DMS53 treated with DMSO at 0.1 percent for 48 hours (cell line): ENCODE data around the gene CHRM5.
A peak's percentile ranks its signal among the peaks of the same experiment; 100 is the strongest.

ENCODE experiments used
- DNase-seq: peaks from one replicate; lab custom pipeline; 2025; ENCODE audit not compliant: unreplicated experiment; lab: John Stamatoyannopoulos, UW

CHRM5 gene, protein sequence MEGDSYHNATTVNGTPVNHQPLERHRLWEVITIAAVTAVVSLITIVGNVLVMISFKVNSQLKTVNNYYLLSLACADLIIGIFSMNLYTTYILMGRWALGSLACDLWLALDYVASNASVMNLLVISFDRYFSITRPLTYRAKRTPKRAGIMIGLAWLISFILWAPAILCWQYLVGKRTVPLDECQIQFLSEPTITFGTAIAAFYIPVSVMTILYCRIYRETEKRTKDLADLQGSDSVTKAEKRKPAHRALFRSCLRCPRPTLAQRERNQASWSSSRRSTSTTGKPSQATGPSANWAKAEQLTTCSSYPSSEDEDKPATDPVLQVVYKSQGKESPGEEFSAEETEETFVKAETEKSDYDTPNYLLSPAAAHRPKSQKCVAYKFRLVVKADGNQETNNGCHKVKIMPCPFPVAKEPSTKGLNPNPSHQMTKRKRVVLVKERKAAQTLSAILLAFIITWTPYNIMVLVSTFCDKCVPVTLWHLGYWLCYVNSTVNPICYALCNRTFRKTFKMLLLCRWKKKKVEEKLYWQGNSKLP

DNA sequence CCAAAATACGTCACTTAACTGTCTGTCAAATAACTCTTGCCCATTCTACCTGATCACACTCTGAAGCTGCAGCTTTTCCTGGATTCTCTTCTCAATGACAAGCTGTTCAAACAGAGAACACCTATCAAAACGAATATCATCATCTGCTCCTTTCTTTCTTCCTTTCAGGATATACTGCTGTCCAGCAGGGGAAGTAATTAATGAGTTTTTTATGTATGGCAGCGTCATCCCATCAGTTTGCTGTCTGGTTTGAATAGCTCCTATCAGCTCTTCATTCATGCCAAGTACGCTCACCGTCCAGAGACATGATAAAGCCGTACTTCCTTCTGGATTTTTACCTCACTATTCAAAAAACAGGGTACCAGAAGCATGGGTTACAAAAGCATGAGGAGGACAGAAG is at the start of gene CHRM5:
Gene CHRM5, plus strand, starts transcription at position 274 of the 400 bp plus-strand sequence. CDS start 94,221 bp downstream, outside the sequence.
- DNase-seq, result peak; percentile 15

GRCh38 chr15:33923446-33923845 is 44.9 kb upstream of the CHRM5 start:
- DNase-seq, result no peak

GRCh38 chr15:33926260-33926659 is 42.0 kb upstream of the CHRM5 start:
- no peak for DNase-seq

- DNase-seq, result no peak
These were observed 35.6 kb upstream of the CHRM5 start for GRCh38 chr15:33932734-33933133.

- DNase-seq, result no peak
These were observed 33.9 kb upstream of the CHRM5 start for GRCh38 chr15:33934396-33934795.

GRCh38 chr15:33934921-33935320 is 33.4 kb upstream of the CHRM5 start:
- DNase-seq, result no peak

DNA sequence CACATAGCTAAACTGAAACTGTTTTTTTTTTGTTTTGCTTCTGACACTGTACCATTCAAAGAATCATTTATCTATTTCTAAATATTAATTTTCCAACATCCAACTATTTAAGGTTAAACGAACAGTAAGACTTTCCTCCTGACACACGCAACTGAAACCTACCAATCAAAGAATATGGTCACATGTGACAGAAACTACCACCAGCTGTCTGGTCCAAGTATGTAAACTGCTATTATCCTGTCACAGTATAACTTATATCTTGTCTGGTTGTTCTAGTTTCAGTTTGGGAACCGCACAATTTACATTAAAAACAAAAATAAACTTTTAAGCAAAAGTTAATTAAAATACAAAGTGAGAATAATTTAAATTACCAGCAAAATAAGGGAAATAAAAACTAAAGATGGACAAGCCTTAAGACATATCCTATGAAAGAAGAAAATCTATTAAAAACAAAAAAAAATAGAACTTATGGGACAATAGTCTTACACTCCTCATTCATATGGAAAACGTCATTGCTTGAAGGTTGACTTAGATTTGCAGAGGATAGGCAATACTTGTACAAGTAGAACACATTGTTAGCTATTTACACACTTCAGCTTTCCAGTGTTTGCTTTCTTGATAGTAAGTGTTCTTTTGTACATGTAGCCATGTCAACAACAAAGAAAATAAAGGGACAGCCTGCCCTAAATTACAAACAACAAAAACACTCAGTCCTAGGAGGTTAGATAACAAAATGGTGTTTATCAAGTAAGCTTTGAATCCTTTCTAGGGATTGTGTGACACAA is 26.8 kb upstream of the CHRM5 start:
- DNase-seq, result peak; percentile 84

DNA sequence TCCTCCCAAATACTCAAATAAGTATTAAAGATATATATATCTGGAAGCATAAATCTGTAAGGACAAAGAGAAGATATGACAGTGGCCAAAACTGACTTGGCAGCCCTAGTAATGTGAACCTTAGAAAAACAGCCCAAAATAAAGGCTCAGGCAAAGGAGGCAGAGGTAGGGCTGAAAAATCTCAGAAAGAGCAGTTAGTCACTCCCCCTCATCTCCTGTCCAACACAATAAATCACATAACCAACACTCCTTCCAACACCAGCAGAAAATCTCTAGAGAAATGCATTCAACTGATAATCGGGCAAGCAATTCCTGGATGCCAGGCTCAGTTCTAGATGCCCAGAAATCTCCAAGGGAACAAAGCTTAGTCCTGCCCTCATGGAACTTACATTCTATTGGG is 22.1 kb upstream of the CHRM5 start:
- DNase-seq, result no peak

DNA sequence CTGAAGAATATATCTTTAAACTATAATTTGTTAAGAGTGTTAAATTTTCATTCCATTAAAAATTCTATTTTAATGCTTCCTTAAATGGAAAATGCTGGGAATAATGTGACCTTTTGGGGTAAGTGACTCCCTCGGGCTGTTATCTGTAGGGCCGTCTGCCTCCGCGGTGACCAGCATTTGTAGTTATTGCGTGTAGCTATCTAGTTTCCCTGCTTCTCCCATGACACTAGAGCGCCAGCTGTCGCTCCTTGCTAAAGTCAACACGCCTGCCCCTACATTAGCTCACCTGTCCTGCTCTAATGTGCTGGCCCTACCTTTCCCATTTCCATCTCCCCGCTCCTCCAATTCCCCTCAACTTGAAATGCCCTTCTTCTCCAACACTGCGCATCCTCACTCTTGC is 12.4 kb upstream of the CHRM5 start:
- DNase-seq, result peak; percentile 63

DNA sequence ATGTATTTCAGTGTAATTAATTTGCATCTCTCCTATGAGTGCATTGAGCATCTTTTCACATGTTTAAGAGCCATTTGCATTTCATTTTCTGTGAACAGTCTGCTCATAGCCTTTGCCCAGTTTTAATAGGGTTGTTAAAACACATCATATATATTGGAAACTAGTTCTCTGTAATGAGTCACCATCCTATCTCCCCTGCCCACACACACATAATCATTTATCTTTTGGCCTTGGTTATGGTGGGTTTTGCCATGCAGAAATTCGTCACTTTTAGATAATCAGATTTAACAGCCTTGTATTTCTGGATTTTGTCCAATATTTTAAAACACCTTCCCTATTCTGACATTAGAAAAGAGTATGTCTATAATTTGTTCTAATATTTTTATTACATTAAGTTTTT is 11.9 kb upstream of the CHRM5 start:
- DNase-seq, result peak; percentile 19

DNA sequence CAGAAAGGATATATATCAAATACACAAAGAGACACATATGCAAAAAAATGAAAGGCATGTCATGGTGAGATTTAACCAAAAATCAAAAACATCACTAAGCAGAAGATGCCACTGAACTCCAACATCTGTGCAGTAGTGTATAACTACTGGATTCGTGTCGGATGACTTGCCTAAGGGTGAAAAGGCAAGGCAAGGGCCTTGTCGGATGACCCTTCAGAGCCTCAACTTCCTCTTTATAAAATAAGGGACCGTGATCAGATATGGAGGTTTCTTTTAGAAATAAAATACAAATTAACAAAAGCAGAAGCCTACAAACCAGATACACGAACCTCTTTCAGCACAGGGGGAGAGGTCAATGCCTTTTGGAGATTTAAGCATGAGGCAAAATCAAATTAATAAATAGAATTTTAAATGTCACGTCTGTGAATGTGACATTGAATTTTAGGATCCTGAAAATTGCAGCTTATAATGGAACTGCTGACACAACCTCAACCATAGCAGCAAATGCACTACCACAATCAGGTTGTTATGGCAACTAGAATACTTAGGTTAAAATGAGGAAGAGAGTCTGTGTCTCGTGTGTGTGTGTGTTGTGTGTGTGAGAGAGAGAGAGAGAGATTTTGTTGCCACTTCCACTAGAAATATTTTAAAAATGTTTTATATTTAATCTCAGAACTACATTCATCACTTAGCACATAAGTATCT is 8.3 kb upstream of the CHRM5 start:
- no peak for DNase-seq

DNA sequence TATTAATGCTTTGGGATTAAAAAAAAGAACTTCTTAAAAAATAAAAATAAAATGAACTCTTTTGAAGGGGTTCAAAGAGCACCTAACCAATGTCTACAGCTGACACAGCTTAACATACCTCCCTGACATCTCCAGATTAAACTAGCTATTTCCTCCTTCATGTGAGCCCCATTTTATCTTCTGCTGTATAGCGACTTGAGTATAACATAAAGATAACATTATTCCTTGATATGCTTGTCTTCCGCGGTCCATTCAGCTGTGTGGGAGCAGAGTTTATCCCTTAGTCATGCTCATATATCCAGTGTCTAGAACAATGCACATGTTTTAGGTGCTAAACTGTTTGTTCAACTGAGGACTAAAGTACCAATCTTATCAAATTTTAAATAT is 7.8 kb upstream of the CHRM5 start:
- no peak for DNase-seq

- peak; percentile 6 for DNase-seq
These were observed 4.2 kb upstream of the CHRM5 start for GRCh38 chr15:33963831-33964664.

DNA sequence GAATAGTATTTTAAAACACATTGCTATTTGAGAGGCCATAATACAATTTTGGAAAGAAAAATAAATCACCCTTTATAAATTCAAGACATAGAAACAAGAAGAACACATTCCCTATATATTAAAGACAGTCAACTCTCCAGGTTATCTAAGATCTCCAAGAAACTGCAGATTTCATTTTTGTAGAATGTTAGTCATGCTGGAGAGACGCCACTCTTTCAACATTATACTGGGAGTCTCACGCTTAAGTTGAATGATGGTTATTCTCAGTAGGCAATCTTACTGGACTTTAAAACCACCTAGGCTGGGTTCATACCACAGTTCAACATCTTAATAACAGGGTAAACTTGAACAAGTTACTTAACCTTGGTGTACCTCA is 3.6 kb upstream of the CHRM5 start:
- no peak for DNase-seq

DNA sequence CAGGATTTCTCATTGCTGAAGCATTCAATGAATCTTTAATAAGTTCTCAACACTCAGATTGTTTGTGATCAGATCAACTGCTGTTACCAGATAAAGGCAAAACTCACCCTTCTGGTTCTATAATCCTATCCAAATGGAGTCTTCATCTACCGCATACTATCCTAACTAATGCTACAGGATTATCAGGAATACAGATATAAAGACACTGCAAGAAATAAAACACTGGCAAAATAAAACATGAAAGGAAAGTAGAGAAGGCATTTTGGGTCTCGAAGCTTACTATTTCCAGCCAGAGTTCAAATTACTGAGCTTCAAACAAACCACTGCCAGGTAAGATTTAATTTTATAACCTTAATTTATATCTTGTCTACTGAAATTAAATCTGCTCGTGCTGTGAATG is 524 bp downstream of the CHRM5 start:
- no peak for DNase-seq

GRCh38 chr15:33971811-33972210 is 3.5 kb downstream of the CHRM5 start:
- DNase-seq, result no peak

DNA sequence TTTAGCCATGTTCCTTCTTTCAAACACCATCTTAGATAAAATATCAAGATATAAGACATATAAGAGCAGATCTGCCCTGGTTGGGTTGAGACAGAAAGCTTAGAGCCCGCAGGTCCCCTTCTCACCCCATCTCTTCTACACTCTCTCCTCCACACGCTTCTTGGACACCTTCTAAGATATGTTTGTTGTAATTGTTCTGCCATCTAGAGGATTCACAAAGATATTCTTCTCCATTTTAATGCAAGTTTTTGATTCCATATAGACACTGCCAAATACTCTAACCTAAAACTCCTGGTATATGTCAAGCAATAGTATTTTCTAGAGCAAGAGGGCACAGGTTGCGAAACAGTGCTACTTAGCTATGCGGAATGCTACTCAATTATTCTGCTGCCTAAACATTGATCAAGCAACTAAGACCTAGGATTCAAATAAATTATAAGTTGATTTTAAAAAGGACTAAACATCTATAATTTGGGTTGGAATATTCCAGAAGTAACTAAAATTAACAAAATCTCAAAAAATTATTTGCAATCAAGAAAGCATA is 6.8 kb downstream of the CHRM5 start:
- DNase-seq, result no peak

DNA sequence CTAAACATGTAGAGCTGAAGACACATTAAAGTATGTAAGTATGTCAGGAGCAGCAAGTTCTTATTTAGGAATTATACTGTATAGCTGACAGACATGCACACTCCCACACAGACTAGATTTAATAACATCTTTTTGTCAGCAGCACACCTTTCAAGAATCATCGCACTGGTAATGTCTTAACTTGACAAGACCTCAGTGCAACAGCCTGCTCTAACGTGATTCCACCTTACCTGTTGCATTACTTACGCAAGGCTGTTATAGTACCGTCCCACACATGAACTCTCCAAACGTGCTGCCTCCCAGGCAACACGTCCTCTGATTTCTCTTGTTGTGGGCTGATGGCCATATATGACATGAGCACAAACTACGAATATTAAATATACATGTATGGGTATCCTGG is 11.9 kb downstream of the CHRM5 start:
- DNase-seq, result no peak

- no peak for DNase-seq
These were observed 14.2 kb downstream of the CHRM5 start for GRCh38 chr15:33982516-33982915.

DNA sequence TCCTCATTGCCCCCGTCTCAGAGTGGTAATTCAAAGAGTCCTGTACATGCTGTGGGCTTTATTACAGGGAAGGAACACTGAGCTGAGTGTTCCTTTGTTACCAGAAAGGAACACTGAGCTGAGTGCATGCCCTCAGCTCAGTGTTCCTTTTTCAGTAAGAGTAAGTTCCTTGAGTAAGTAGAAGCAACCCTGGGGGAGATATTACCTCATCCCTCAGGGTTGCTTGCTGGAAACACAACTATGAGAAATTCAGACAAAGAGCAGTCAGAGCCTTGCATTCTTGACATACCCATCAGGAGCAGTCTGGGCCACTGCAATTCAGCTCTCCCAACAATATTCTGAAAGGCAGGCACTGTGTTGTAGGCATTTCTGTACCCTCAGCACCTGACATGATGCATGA is 17.0 kb downstream of the CHRM5 start:
- DNase-seq, result no peak
